HG02610 (cell line): ENCODE results near the gene CDK6.
"Not testable (repeated sequence)": the region's sequence is repeated elsewhere in the genome, so short reads cannot be mapped to it uniquely, and the experiment has no call there.

Experiments used
- ATAC-seq: cut with Tn5 transposase; IDR thresholded peaks from one replicate; pipeline ENCODE4 v1.9.1; 2021; ENCODE audit warnings: mild to moderate bottlenecking, moderate library complexity; ENCODE audit not compliant: unreplicated experiment

CDK6 gene

DNA sequence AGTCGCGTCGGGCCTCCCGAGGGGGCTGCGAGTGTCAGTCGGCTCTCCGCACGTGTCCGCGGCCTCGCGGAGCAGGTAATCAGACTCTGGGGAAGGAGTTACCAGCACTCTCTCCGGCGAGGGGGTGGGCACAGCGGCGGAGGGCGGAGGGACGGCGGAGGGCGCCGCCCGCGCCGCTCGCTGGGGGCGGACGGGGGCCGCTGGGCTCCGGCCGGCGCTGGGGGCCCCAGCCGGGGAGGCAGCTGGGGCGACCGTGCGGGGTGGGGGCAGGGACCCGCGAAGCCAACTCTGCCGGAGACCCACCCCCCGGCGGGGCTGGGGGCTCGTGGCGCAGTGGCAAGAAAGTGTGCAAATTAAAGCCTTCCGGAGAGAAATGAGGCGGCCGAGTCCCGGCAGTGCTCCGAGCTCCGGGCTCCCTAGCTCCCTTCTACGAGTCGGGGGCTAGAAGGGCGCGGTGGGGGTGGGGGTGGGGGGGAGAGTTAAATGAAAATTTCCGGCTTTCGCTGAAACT is at the start of gene CDK6:
CDK6 (minus strand) TSS at position 85 of the 511 bp plus-strand sequence. CDS start 3,250 bp downstream, outside the sequence.
- ATAC-seq = peak; percentile 36

- not testable (repeated sequence) for ATAC-seq
Measured at GRCh38 chr7:92886039-92886438, 49.7 kb upstream of the CDK6 start.

DNA sequence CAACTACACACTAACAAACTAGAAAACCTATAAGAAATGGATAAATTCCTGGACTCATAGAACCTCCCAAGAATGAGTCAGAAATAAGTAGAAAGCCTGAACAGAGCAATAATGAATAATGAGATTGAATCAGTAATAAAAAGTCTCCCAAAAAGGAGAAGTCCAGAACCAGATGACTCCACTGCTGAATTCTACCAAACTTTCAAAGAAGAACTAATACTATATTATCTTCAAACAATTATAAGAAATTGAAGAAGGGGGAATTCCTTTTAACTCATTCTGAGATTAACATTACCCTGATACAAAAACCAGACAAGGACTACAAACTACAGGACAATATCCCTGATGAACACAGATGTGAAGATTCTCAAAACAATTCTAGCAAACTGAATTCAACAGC is 47.8 kb upstream of the CDK6 start:
- peak; percentile 59 for ATAC-seq

GRCh38 chr7:92882760-92883159 is 46.4 kb upstream of the CDK6 start:
- no peak for ATAC-seq

DNA sequence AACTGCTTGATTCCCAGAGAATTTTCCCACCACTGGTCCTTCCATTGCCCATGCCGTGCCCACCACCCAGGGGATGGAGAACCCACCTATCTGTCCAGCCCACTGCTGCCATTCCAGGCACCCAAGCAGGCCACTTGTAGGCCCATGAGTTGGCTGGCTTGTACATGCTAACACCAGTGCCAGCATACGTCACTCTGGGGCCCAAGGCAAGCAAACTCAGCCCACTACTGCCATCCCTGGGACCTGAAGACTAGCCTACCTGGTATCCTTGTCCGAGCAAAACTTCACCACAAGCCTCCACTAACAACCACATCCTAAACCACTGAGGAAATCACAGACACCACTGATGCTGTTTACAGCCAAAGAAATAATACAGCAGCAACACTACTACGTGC is 44.7 kb upstream of the CDK6 start:
- ATAC-seq = no peak

DNA sequence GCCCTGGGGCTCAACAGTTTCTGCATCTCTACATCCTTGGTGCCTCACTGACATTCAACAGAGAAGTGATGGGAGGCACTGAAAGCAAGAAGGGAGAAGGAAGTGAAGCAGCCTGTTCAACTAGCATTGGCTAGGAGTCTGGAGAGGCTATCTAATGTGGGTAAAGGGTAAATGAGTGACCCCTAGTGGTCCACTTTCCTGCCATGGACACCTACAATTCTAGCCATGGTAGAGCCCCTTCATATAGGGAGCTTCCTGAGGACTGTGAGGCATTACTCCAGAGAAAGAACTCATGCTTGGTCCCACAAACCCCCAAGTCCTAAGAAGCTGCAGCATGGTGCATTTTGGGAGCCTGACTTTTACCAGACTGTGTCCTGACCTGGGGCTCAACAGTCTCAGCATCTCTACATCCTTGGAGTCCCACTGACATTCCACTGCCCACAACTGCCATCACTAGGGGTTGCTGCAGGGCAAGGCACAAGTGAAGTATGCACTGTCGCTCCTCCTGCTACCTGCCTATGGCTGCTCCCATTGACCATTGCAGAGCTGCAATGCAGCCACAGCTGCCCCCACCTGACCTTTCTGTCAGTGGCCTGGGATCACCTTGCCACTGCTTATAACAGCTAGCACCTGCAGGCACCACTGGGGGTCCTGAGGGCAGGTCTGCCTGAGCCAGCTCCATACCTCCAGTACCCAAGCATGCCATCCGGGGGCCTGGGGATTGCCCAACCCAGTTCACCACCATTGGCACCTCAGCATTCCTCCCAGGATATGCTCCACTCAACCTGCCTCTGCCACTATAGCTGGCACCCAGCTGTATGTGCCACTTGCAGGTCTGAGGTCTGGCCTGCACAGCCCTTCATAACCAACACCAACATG is 44.1 kb upstream of the CDK6 start:
- ATAC-seq = no peak

DNA sequence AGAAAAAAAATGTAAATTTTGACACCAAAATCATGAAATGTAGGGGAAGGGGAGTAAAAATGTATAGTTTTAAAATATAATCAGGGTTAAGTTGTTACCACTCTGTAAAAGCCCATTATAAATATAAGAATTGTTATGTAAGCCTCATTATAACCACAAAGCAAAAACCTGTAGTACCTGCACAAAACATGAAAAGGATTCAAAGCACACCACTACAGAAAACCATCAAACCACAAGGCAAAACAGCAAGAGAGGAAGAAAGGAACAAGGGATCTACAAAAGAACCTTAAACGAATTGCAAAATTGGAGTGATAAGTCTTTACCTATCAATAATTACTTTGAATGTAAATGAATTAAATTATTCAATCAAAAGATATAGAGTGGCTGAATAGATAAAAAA is 41.0 kb upstream of the CDK6 start:
- ATAC-seq = no peak

DNA sequence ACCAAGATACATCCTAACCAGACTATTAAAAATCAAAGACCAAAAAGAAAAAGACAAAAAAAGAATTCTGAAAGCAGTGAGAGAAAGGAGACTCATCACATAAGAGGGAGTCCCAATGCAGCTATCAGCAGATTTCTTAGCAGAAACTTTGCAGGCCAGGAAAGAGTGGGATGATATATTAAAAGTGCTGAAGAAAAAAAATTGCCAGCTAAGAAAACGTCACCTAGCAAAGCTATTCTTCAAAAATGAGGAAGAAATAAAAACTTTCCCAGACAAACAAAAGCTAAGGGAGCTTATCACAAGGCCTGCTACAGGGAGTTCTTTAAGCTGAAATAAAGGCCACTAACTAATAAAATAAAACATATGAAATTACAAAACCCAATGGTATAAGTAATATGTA is 40.5 kb upstream of the CDK6 start:
- ATAC-seq = no peak

- peak; percentile 55 for ATAC-seq
Measured at GRCh38 chr7:92875719-92876118, 39.3 kb upstream of the CDK6 start.

GRCh38 chr7:92875173-92875572 is 38.8 kb upstream of the CDK6 start:
- ATAC-seq = no peak

GRCh38 chr7:92874567-92874966 is 38.2 kb upstream of the CDK6 start:
- no peak for ATAC-seq

DNA sequence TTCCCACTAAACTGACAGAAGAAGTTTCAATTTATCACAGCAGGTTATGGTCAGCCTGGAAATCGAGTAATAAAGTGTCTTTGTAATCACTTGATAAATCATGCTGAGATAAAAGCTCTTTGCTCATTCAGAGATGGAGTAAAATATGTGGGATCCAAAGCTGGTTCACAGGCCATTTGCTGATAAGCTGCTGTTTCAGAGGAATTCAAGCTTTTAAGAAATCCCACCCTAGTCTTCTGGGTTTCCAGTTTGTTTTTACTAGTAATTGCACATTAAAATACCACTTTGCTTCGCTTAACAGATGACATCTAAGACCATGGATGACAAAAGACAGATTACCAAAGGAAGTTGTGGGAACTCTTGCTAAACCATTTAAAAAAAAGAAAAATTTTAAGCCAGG is 37.4 kb upstream of the CDK6 start:
- ATAC-seq = no peak

GRCh38 chr7:92872701-92873100 is 36.3 kb upstream of the CDK6 start:
- no peak for ATAC-seq

DNA sequence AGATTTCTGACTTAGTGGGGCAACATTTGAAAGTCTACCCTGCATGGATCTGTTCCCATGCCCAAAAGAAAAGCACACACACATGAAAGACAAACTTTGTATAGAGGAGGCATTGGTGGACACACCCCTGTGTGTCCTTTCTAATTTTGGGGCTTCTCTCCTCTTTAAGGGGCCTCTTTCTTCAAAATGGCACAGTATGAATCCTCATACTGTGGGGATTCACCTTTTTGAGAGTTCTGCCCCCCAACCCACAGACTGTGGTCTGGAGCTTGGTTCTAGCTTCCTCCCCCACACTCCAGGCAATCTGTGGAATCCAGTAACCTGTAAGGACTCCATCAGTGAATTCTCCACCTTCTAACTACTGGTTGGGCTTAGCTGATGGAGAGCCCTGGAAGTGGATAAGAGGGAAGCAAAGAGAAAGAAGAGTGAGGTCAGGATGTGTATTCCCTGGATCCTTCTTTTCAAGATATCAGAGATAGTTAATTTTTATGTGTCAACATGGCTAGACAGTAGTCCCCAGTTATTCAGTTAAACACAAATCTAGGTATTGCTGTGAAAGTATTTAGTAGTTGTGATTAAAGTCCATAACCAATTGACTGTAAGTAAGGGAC is 32.4 kb upstream of the CDK6 start:
- no peak for ATAC-seq

DNA sequence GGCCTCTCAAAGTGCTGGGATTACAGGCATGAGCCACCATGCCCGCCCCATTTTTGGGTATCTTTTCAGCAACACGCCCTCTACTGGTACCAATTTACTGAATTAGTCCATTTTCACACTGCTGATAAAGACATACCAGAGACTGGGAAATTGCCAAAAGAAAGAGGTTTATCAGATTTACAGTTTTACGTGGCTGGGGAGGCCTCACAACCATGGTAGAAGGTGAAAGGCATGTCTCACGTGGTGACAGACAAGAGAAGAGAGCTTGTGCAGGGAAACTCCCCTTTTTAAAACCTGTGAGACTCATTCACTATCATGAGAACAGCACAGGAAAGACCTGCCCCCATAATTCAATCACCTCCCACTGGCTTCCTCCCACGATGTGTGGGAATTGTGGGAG is 27.8 kb upstream of the CDK6 start:
- not testable (repeated sequence) for ATAC-seq

- no peak for ATAC-seq
Measured at GRCh38 chr7:92856436-92856835, 20.1 kb upstream of the CDK6 start.

DNA sequence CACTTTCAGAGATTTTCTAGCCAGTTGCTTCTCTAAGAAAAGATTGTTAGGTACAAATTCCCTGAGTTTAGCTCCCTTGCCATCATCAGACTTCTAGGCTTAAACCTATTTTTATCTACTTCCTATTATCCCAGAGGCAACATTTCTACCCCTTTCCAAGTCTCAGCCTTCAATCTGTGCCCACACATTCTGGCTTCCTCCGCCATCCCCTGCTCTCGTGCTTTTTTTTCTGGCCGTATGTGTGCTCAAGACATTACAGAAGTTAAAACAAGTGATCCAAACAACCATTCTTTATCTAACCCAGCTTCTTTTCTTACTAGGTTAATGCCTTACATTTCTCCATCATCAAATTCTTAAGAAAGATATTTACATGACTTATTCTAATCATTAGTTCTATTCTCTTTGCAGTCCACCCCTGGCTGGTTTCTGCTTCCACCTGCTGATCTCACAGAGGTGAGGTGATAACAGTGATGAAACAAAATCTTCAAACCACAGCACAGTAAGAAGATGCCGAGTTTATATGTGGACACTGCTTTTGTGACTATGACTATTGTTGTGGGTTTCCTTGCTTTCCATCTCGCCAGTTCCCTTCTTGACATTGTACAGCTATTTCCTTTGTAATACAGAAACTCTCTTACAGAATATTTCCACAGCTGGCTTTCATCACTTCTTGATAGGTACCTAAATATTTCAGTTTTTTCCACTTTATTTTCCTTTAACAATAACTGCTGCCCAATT is 18.3 kb upstream of the CDK6 start:
- ATAC-seq = peak; percentile 89

DNA sequence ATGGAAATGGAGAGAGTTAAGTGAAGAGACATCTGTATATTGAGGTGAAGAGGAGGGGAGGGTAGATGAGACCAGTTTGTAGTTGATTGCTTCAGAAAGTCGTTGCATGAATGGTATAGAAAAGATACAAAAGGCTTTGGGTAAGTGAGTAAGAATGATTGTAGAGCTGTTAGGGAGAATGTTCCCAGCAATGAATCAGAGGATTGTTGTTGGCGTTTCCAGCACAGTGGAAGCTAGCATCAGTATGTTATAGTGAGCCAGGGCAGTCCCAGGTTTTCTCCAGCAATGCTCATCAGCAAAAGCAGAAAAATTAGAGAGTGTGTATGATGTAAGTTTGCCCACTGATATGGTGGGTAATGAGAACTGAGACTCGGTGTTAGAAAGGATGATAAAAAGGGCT is 15.4 kb upstream of the CDK6 start:
- ATAC-seq = no peak

DNA sequence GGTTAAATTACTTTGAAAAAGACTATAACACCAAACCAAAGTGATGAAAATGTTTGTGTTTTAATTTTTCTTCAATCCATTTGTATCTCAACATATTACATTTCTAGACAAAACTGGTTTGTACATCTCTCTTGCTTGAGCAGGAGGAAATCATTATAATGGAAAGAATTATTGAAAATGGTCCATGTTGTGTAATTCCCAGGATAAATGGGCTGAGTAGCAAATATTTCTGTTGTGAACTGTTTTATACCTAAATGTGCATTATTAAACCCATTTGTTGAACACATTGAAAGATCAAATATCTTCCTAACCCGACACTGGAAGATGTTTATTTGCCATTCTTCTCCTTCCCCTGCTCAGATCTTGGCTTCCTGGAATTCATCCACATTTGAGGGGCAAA is 14.1 kb upstream of the CDK6 start:
- no peak for ATAC-seq

DNA sequence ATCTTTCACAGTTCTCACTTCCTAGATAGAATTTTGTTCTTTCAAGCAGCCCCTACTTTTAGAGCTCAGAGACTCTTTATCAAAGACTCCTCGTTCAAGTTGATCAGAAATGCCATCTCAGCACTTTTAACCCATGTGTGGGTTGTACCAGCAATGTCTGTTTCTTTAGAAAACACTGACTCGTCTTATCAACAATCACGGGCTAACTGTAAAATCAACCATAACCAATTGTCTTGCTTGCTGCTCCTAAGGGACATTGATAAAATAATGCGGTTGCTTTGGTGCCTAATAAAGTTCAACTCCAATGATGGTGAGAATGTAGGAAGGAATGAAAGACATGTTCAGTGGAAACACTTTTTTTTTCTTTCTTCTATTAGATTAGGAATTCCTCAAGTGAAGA is 12.9 kb upstream of the CDK6 start:
- ATAC-seq = no peak

- ATAC-seq = no peak
Measured at GRCh38 chr7:92848851-92849250, 12.5 kb upstream of the CDK6 start.

DNA sequence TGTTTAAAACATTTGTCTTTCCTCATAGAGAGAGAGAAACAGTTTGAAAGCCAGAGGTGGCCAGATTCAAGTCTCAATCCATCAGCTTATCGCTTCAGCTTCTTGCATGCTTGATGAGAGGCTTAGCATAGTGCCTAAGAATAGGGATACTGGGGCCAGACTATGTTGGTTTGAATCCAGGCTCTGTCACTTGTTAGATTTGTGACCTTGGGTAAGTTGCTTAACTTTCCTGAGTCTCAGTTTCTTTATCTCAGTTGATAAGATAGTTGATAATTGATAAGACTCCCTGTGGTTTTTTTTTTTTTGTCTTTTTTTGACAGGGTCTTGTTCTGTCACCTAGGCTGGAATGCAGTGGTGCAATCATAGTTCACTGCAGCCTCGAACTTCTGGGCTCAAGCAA is 12.1 kb upstream of the CDK6 start:
- ATAC-seq = no peak
